Measurements from ENCODE around the gene OR6K3.
"Not testable (repeated sequence)": the region's sequence is repeated elsewhere in the genome, so short reads cannot be mapped to it uniquely, and the experiment has no call there.

Gene OR6K3

DNA sequence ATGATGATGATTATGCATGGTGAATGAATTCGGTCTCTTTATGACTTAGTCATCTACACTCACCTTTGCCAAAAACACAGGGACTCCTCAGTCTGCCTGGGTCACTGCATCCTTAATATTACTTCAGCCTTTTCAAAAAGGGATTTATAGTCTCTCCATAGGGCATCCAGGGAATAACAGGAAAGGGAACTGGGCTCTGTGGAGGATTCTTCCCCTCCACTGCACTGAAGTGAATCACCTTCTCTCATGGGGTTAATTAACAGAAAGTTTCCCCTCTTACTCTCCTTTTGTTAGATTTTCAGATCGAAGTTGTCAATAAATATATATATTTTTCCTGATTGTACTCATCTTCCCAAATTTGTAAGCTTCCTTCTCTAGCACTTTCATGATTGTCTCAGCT is at the start of gene OR6K3:
TSS of gene OR6K3 (minus strand) at position 101 of the 400 bp plus-strand sequence. CDS start 2,605 bp downstream, outside the sequence.
- DNase-seq: no peak

GRCh38 chr1:158754420-158754819 is 33.9 kb upstream of the OR6K3 start, which contains the start of gene OR6K6:
OR6K6 (plus strand) TSS chr1:158754720; CDS start chr1:158754888, 168 bp downstream.
- no peak for DNase-seq

DNA sequence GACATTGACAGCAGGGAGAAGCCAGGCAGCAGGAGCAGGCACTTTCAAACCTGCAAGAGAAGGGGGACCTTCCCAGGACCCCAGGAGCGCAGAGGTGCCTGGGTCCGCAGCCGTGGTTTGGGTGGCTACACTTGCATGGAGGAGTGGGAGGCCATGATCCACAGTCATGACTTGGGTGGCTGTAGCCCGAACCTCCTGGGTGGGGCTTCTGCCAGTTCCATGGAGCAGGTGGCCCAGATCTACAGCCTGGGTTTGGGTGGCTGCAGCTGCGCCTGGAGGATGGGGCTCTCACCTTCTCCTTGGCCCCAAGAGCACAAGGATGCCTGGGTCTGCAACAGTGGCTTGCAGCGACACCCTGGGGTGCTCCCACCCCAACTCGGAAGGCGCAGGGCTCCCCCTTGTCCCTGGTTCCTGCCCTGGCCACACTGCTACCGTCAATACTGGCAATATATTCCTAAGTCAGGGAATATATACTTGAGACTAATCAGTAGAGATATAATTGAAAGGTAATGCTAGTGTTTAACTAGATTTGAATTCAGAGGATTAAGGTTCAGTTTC is 31.7 kb upstream of the OR6K3 start:
- DNase-seq: no peak

GRCh38 chr1:158735848-158736247 is 15.3 kb upstream of the OR6K3 start:
- no peak for DNase-seq

GRCh38 chr1:158732524-158732923 is 12.0 kb upstream of the OR6K3 start:
- no peak for DNase-seq

DNA sequence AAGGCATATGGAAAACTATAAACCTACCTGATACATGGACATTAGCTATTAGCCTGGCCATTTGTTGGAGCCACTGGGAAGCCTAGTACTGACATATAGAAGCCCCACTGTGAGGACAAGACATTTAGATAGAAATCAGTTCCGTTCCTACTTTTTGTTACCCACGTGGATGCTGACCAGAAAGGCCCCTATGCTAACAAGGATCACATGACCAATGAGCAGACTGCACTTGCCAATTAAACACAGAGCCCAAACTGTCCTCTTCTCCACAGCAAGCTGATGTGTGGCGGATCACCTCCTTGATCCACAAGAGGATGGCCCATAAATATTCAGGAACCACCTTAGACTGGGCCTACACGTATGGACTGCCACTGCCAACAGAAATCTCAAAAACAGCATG is 11.2 kb upstream of the OR6K3 start:
- DNase-seq: no peak

DNA sequence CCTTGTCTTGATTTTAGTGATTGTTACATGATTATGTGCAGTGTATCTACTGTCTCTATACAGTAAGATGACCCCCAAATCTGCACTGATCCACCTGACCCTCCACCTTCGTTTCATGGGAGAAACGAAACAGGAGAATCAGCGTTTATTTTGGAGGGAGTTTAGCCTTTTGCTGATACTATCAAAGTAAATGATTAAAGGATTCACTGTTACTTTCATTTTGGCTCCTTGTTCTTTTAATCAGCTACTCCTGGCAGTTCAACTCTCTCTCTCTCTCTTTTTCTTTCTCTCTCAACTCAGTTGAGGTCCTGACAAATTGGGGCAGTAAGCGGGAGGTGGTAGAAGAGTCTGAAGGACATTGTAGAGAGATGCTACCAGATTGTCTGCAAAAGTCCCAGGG is 9.9 kb upstream of the OR6K3 start:
- no peak for DNase-seq

- no peak for DNase-seq
These were observed 8.1 kb upstream of the OR6K3 start for GRCh38 chr1:158728510-158729225.

DNA sequence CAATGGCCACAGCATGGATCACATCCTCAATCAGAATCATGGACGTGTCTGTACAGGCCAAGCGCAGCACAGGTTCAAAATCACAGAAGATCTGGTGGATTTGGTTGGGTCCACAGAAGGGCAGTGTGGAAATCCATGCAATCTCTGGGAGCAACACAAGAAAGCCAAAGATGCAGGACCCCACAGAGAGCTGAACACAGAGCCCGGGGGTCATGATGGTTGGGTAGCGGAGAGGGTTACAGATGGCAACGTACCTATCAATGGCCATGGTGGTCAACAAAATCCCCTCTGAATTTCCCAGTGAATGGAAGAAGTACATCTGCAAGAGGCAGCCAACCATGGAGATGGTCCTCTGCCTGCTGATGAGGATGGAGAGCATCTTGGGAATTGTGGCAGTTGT is 3.9 kb upstream of the OR6K3 start:
- DNase-seq: no peak

GRCh38 chr1:158719664-158720063 is 856 bp downstream of the OR6K3 start:
- no peak for DNase-seq

DNA sequence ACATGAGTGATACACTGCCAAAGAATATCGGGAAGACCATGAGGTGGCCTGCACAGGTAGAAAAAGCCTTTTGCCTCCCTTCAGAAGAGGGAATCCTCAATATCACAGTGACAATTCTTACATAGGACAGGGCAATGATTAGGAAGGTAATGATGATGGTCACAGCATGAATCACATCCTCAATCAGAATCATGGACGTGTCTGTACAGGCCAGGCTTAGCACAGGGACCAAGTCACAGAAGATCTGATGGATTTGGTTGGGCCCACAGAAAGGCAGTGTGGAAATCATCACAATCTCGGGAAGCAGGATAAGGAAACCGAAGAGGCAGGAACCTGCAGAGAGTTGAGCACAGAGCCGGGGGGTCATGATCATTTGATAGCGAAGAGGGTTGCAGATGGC is 3.2 kb downstream of the OR6K3 start:
- no peak for DNase-seq

GRCh38 chr1:158716335-158716734 is 4.2 kb downstream of the OR6K3 start:
- DNase-seq: no peak

GRCh38 chr1:158714754-158715153 is 5.8 kb downstream of the OR6K3 start:
- DNase-seq: no peak

- DNase-seq: no peak
These were observed 9.4 kb downstream of the OR6K3 start for GRCh38 chr1:158711098-158711497.

DNA sequence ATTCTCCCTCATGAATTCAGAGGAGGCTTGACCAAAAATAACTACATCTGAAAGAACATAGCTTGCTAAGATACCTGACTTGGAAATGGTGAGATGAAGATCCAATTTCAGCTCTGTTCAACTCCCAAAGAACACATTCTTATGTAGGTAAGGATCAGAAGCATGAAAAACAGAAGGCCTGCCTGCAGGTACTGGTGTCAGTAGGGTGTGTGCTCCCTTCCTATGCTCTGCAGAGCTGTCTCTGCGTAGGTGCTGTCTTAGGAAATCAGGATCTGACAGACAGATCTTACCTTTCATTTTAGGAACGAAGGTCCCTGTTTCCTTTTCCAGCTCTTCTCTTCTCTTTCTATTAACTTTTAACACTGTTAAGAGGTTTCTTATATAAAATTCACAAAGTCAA is 14.4 kb downstream of the OR6K3 start:
- DNase-seq: no peak

- DNase-seq: no peak
These were observed 20.0 kb downstream of the OR6K3 start, which contains the start of gene OR6K2 for GRCh38 chr1:158700552-158700951. OR6K2 (minus strand) TSS chr1:158700652; CDS start chr1:158700652, 0 bp downstream.

DNA sequence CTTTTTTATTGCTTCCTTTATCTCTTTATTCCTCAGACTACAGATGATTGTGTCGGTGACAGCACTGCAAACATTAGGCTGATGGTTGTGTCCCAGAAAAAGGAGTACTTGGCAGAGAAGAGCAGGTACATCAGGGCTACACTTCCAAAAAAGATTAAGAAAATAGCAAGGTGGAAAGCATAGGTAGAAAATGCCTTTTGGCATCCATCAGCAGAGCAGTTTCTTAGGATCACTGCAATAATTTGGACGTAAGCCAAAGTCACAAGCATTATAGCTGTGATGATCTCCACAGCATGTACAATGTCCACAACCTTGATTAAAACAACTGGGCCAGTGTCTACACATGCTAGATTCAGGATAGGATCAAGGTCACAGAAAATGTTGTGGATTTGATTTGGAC is 25.9 kb downstream of the OR6K3 start:
- DNase-seq: no peak

DNA sequence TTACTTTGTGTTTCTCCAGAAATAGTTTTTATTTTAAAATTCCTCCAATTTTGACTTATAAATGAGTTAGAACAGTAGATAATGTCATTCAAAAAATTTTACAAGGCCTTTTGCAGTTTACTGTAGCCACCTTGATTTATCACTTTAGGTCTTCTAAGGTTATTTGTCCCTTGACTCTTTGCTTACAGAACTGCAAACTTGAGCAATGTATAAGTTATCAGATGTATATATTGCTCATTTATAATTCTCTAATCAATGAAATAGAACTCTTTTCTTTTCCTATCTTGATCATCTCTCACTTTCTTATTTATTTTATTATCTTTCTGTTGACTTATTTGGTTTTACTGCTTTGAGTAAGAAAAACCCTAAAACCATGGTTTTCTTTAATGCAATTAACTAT is 28.2 kb downstream of the OR6K3 start:
- no peak for DNase-seq

GRCh38 chr1:158691907-158692306 is 28.6 kb downstream of the OR6K3 start:
- DNase-seq: no peak

- DNase-seq: not testable (repeated sequence)
These were observed 29.4 kb downstream of the OR6K3 start for GRCh38 chr1:158691149-158691548.

DNA sequence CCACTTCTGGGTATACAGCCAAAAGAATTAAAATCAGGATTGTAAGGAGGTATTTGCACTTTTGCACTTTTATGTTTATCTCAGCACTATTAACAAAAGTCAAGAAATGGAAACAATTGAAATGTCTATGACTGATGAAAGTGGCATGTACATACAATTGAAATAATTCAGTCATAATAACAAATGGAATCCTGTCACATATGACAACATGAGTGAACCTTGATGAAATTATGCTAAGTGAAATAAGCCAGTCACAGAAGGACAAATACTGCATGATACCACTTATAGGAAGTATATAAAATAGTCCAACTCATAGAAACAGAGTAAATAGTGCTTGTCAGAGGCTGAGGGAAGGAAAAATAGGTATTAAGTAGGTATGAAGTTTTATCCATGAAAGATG is 30.6 kb downstream of the OR6K3 start:
- DNase-seq: no peak

GRCh38 chr1:158689110-158689509 is 31.4 kb downstream of the OR6K3 start:
- DNase-seq: no peak

DNA sequence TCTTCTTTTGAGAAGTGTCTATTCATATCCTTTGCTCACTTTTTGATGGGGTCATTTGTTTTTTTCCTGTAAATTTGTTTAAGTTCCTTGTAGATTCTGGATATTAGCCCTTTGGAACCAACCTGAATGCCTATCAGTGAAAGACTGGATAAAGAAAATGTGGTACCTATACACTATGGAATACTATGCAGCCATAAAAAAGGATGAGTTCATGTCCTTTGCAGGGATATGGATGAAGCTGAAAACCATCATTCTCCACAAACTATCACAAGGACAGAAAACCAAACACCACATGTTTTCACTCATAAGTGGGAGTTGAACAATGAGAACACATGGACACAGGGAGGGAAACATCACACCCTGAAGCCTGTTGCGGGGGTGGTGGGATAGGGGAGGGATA is 32.2 kb downstream of the OR6K3 start:
- not testable (repeated sequence) for DNase-seq

- no peak for DNase-seq
These were observed 33.5 kb downstream of the OR6K3 start for GRCh38 chr1:158687037-158687436.

Data from activated CD8-positive, alpha-beta memory T cell treated with anti-CD3 and anti-CD28 coated beads for 24 hours (primary cell).